C4-2B (cell line): ENCODE measurements around the gene NINL.

Experiments used
- CTCF ChIP-seq: fragments of 450-650 bp; conservative IDR thresholded peaks from 2 replicates; pipeline ENCODE4 v1.5.1; 2017; ENCODE audit warnings: mild to moderate bottlenecking
- ZFX ChIP-seq: fragments of 450-650 bp; IDR thresholded peaks from 2 replicates; pipeline ENCODE4 v1.6.1; 2017

- no peak for TF ChIP-seq CTCF
- TF ChIP-seq ZFX = no peak
Observed at GRCh38 chr20:25619514-25619913, 34.2 kb upstream of the NINL start.
